ENCODE measurements around the gene TINAG.

GRCh38 chr6:54335871-54336270 lies 27.6 kb downstream of the TINAG start:
- no peak for TF ChIP-seq CTCF (IDR thresholded peaks at IDR 0.05)
- TF ChIP-seq EZH2 (IDR thresholded peaks at IDR 0.05) = no peak
- TF ChIP-seq EZH2phosphoT487 (IDR thresholded peaks at IDR 0.05) = no peak
